Central memory CD8-positive, alpha-beta T cell (primary cell): ENCODE results near the gene S100Z.
"Not testable (repeated sequence)": the region's sequence is repeated elsewhere in the genome, so short reads cannot be mapped to it uniquely, and the experiment has no call there.

Source experiments
- ATAC-seq: fragments of 150-1000 bp; cut with Tn5 transposase; replicated peaks from 2 replicates; pipeline ENCODE4 v1.10.0; 2022; ENCODE audit warnings: mild to moderate bottlenecking, moderate FRiP score, moderate number of reproducible peaks; ENCODE audit not compliant: poor library complexity, severe bottlenecking; ENCODE audit errors: extremely low read depth
- DNase-seq, 2 donors: peaks; one replicate each; pipeline ENCODE4 v3.0.0; 2021; ENCODE audit warnings: low spot score in 2 of 2
- H3K27ac Mint-ChIP-seq: one replicate; pipeline ENCODE4 v1.8.0; 2022; ENCODE audit warnings: low read depth, mild to moderate bottlenecking, moderate library complexity, mixed read lengths
- H3K27me3 Mint-ChIP-seq: one replicate; pipeline ENCODE4 v1.8.0; 2022; ENCODE audit warnings: mixed read lengths
- H3K36me3 Mint-ChIP-seq: one replicate; pipeline ENCODE4 v1.8.0; 2022; ENCODE audit warnings: mild to moderate bottlenecking, moderate library complexity, mixed read lengths; ENCODE audit not compliant: insufficient read depth
- H3K4me1 Mint-ChIP-seq: one replicate; pipeline ENCODE4 v1.8.0; 2022; ENCODE audit warnings: mixed read lengths
- H3K4me3 Mint-ChIP-seq: one replicate; pipeline ENCODE4 v1.8.0; 2022; ENCODE audit warnings: mild to moderate bottlenecking, moderate library complexity, mixed read lengths
- H3K9me3 Mint-ChIP-seq: one replicate; pipeline ENCODE4 v1.8.0; 2022; ENCODE audit warnings: mixed read lengths

Gene S100Z

DNA sequence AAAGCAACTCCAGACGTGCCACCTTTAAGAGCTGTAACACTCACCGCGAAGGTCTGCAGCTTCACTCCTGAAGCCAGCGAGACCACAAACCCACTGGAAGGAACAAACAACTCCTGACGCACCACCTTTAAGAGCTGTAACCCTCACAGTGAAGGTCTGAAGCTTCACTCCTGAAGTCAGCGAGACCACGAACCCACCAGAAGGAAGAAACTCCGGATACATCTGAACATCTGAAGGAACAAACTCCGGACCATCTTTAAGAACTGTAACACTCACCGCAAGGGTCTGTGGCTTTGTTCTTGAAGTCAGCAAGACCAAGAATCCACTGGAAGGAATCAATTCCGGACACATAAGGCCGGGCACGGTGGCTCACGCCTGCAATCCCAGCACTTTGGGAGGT lies 64.9 kb downstream of the S100Z start:
- H3K9me3 Mint-ChIP-seq, DNase-seq, H3K36me3 Mint-ChIP-seq, ATAC-seq, H3K4me1 Mint-ChIP-seq, H3K27ac Mint-ChIP-seq, H3K4me3 Mint-ChIP-seq: not testable (repeated sequence)
- peaks cover 20% of the 10 kb centered on the region for H3K27me3 Mint-ChIP-seq

DNA sequence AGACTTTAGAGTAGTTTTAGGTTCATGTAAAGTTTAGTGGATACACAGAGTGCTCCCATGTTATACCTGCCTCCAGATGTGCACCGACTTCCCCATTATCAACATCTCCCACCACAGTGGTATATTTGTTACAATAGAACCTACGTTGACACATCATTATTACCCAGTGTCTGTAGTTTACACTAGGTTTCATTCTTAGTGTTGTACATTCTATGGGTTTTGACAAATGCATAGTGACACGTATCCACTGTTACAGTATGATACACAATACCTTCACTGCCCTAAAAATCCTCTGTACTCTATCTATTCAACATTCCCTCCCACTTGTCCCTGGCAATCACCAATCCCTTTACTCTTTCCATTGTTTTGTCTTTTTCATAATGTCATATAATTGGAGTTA lies 68.7 kb downstream of the S100Z start:
- Mint-ChIP-seq H3K27me3 (peaks cover 26% of the 10 kb centered on the region), H3K4me3 (no peak overlapping the region)
- no peak for ATAC-seq

DNA sequence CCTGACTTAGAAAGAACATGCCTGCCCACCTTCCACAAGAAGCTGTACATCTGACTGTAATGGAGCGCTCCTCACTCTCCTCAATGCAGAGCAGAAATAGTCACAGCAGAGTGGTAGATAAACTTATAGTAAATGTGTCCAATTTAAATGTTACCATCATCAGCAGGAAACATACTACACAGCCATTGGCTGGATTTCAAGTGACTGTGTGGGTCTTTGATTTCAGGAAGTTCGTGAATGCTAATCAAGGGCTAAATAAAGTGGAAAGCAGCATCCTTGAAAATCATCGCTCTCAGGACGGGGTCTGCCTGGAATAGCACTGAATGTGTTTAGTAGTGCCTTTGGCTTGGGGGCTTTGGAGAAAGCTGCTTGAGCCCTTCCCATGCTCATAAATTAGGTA lies 70.7 kb downstream of the S100Z start:
- H3K4me1 Mint-ChIP-seq = no peaks in the 10 kb centered on the region
- no peaks in the 10 kb centered on the region for H3K36me3 Mint-ChIP-seq
- DNase-seq (no peak), ATAC-seq (no peak)
- no peaks in the 10 kb centered on the region for H3K9me3 Mint-ChIP-seq
- H3K27me3 Mint-ChIP-seq = peaks cover 28% of the 10 kb centered on the region
- H3K4me3 Mint-ChIP-seq = no peak overlapping the region
- H3K27ac Mint-ChIP-seq = no peak overlapping the region

More for the DNA sequence above, 68.7 kb downstream of the S100Z start:
- H3K27ac Mint-ChIP-seq = no peak overlapping the region
- no peaks in the 10 kb centered on the region for H3K9me3 Mint-ChIP-seq
- DNase-seq = no peak
- H3K4me1 Mint-ChIP-seq = no peaks in the 10 kb centered on the region
- H3K36me3 Mint-ChIP-seq = no peaks in the 10 kb centered on the region

GRCh38 chr5:76926329-76927105 lies 76.7 kb downstream of the S100Z start:
- Mint-ChIP-seq H3K4me3 (no peak overlapping the region), H3K27ac (no peak overlapping the region), H3K9me3 (no peaks in the 10 kb centered on the region), H3K27me3 (peaks cover 38% of the 10 kb centered on the region), H3K36me3 (no peaks in the 10 kb centered on the region), H3K4me1 (no peaks in the 10 kb centered on the region)
- no peak for ATAC-seq
- no peak for DNase-seq

- Mint-ChIP-seq H3K27ac (no peak overlapping the region), H3K4me1 (no peaks in the 10 kb centered on the region), H3K4me3 (no peak overlapping the region), H3K9me3 (no peaks in the 10 kb centered on the region), H3K36me3 (no peaks in the 10 kb centered on the region), H3K27me3 (peaks cover 49% of the 10 kb centered on the region)
- ATAC-seq (no peak), DNase-seq (no peak)
Measured at GRCh38 chr5:76927961-76928360, 78.1 kb downstream of the S100Z start.

GRCh38 chr5:76930083-76930482 lies 80.3 kb downstream of the S100Z start:
- Mint-ChIP-seq H3K36me3 (no peaks in the 10 kb centered on the region), H3K27ac (no peak overlapping the region), H3K4me3 (no peak overlapping the region), H3K27me3 (peaks cover 60% of the 10 kb centered on the region), H3K4me1 (no peaks in the 10 kb centered on the region), H3K9me3 (no peaks in the 10 kb centered on the region)
- ATAC-seq = no peak
- no peak for DNase-seq

DNA sequence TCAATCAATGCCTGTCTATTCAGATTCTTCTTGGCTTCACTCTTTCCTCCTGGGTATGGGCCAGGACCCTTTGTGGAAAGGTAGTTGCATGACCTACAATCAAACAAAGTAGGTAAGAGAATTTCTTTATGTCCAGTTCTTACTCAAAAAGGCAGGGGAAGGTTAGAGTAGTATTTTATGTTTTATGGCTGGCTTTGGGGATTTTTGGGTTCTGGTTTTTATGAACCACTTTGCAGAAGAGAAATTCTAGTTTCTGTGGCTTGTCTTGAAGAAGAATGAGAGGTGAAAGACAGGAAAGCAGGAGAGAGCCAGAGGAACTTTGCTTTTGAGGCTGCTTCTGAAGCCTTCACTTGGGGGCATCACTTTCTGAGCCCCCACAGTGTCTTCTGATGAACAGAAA lies 88.4 kb downstream of the S100Z start:
- Mint-ChIP-seq H3K27me3 (peaks cover 39% of the 10 kb centered on the region), H3K9me3 (no peaks in the 10 kb centered on the region), H3K4me3 (no peak overlapping the region), H3K27ac (no peak overlapping the region), H3K36me3 (no peaks in the 10 kb centered on the region), H3K4me1 (no peaks in the 10 kb centered on the region)
- DNase-seq (no peak), ATAC-seq (no peak)

- ATAC-seq (no peak), DNase-seq (no peak)
- Mint-ChIP-seq H3K27me3 (peaks cover 41% of the 10 kb centered on the region), H3K4me3 (no peak overlapping the region), H3K36me3 (no peaks in the 10 kb centered on the region), H3K9me3 (no peaks in the 10 kb centered on the region), H3K27ac (no peak overlapping the region), H3K4me1 (no peaks in the 10 kb centered on the region)
Measured at GRCh38 chr5:76941000-76941399, 91.2 kb downstream of the S100Z start.

DNA sequence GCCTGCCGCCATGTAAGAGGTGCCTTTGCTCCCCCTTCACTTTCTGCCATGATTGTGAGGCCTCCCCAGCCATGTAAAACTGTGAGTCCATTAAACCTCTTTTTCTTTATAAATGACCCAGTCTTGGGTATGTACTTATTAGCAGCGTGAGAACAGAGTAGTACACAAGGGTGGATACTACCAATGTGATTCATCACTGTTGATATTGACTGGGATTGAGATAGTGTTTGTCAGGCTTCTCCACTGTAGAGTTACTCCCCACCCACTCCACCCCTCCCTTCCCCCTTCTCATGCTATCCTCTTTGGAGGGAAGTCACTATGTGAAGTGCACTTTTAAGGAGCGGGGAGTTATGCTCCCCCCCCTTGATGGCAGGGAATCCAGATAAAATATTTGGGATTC lies 91.6 kb downstream of the S100Z start:
- no peaks in the 10 kb centered on the region for H3K4me1 Mint-ChIP-seq
- no peak overlapping the region for H3K4me3 Mint-ChIP-seq
- no peak for ATAC-seq
- no peak overlapping the region for H3K27ac Mint-ChIP-seq
- no peaks in the 10 kb centered on the region for H3K9me3 Mint-ChIP-seq
- no peak for DNase-seq
- peaks cover 41% of the 10 kb centered on the region for H3K27me3 Mint-ChIP-seq
- no peaks in the 10 kb centered on the region for H3K36me3 Mint-ChIP-seq

DNA sequence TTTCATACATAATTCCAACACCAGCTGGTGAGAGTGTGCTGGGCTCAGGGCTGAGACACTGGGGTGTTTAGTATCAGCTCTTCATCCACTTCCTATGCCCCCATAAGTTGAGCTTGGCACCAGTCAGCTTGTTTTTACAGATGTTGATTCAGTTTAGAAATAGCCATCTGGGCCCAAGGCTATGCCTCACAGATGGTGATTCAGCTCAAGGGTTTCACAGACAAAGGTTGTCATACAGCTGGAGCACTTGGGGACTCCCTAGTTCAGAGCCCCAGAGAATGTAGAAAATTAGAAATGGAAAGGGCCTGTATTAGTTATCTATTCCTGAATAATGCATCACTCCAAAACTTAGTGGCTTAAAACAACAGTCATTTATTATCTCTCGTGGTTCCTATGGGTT lies 92.8 kb downstream of the S100Z start:
- H3K9me3 Mint-ChIP-seq = no peaks in the 10 kb centered on the region
- ATAC-seq (no peak), DNase-seq (no peak)
- no peaks in the 10 kb centered on the region for H3K4me1 Mint-ChIP-seq
- H3K27me3 Mint-ChIP-seq = peaks cover 53% of the 10 kb centered on the region
- H3K4me3 Mint-ChIP-seq = no peak overlapping the region
- no peak overlapping the region for H3K27ac Mint-ChIP-seq
- H3K36me3 Mint-ChIP-seq = no peaks in the 10 kb centered on the region

DNA sequence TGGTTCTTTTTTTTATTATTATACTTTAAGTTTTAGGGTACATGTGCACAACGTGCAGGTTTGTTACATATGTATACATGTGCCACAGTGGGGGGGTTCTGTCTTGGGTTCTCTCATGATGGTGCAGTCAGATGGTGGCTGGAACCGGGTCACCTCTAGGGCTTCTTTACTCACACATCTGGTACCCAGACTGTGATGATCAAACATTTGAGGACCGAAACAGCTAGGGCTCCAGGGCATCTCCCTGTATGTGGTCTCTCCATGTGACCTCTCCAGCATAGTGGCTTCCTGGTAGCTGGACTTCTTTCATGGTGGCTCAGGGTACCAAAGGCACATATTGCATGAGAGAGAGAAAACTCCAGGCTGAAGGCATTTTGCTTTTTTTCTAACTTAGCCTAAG lies 93.2 kb downstream of the S100Z start:
- Mint-ChIP-seq H3K36me3 (no peaks in the 10 kb centered on the region), H3K27ac (no peak overlapping the region), H3K9me3 (no peaks in the 10 kb centered on the region), H3K27me3 (peaks cover 51% of the 10 kb centered on the region), H3K4me3 (no peak overlapping the region), H3K4me1 (no peaks in the 10 kb centered on the region)
- ATAC-seq (no peak), DNase-seq (no peak)

DNA sequence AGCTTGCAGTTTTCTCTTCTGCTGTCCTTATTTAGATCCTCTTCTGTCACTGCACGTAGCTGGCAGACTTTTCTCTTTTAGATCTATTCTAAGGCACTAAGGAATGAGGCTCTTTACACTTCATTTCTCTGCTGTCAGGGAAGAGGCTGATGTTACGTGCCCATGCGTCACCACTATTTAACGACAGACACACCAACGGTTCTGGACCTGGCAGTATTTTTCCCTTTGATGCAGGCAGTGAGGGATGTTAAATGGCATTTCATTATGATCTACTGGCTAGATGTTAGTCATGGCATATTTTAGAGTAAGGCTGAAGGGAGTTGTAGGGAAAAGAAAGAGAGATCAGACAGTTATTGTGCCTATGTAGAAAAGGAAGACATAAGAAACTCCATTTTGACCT lies 94.8 kb downstream of the S100Z start:
- Mint-ChIP-seq H3K4me3 (no peak overlapping the region), H3K9me3 (no peaks in the 10 kb centered on the region), H3K4me1 (no peaks in the 10 kb centered on the region), H3K36me3 (no peaks in the 10 kb centered on the region), H3K27me3 (peaks cover 52% of the 10 kb centered on the region), H3K27ac (no peak overlapping the region)
- ATAC-seq (no peak), DNase-seq (no peak)

GRCh38 chr5:76945238-76945637 lies 95.4 kb downstream of the S100Z start:
- not testable (repeated sequence) for ATAC-seq, H3K36me3 Mint-ChIP-seq, H3K4me1 Mint-ChIP-seq, H3K27ac Mint-ChIP-seq, DNase-seq, H3K4me3 Mint-ChIP-seq, H3K9me3 Mint-ChIP-seq
- peaks cover 52% of the 10 kb centered on the region for H3K27me3 Mint-ChIP-seq
